IPS DF 4.7 (cell line): ENCODE results near the gene TINAGL1.

Source experiments
- DNase-seq: peaks from one replicate; pipeline ENCODE4 v3.0.0-alpha.2; 2013; ENCODE audit warnings: low spot score; ENCODE audit errors: extremely low read depth

TINAGL1 gene

DNA sequence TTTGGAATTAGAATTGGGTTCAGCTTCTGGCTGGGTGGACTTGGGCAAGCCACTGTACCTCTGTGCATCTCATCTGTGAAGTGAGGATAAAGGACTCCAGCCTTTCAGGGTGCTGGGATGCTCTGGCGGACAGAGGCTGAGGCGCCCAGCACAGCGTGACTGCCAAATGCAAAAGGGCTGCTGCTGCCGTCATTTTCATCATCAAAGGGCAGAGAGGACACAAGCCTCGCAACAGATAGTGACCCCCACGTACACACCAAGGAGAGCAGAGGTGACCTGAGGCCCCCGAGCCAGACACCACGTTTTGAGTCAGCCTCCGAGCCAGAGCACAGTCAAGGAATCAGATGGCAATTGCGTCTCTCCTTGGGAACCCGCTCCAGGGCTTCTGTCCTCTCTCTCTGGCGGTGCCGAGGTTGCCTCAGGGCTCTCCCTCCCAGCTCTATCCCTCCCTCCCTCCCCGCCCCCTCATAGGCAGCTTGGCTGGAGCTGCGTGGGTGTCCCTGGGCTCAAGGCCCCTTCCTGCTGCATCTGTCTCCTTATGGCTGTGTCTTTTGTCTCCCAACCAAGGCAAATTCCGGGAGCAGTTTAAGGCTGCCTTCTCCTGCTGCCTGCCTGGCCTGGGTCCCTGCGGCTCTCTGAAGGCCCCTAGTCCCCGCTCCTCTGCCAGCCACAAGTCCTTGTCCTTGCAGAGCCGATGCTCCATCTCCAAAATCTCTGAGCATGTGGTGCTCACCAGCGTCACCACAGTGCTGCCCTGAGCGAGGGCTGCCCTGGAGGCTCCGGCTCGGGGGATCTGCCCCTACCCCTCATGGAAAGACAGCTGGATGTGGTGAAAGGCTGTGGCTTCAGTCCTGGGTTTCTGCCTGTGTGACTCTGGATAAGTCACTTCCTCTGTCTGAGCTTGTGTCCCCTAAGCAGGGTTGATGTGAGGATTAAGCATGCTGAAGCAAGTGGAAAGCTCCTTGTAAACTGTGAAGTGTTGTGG is 50.2 kb downstream of the TINAGL1 start:
- no peak for DNase-seq

DNA sequence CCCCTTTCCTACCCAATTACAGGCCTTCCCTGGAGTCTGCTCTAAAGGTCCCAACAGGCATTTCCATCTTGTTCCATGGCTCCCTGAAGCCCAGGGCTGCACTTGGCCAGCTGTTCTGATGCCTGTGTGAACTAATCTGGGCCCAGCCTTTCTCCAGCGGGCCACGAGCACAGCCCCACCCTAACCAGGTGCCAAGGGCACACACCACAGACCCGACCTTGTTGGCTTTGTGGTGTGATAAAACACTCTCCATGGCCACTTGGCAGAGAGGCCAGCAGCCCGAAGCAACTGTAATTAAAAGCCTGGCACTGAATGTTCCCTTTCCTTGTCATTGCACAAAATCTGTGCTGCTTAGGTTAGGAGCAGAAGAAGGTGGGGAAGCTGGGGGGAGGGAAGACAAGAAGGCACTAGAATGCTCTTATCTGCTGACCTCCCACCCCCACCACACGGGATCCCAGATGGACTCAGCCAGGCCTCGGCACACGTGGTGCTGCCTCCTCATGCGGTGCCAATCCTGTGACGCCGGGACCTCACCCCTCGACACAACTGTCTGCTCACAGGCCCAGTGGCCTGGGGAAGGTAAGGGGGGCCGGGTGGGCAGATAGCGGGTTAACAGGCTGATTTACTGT is 51.1 kb downstream of the TINAGL1 start:
- no peak for DNase-seq

DNA sequence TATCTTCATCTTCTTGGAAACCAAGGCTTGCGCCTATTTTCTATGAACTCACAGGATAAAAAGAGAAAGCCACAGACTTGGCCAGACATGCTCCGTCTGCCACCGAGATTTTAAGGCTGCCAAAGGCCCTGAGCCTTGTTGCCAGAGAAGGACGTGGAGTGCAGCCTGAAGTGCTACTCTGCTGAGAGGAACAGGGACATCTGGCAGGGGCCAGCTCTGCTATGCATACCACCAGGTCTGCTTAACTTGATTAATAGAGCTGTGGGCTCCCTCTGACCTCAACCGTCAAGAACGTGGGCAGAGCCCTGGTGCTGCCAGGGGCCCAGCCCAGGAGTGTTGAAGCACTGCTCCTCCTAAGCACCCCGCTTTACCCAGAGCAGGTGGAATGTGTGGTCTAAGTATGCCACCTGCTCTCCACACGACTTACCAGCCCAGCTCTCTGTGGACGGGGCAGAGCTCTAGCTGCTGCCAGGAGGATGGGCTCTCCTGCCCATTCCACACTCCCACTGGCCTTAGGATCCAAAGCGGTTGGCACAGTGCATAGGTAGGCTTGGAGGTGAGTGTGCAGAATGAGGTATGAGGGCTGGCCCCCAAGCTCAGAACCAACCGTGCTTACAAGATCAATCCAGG is 51.7 kb downstream of the TINAGL1 start:
- no peak for DNase-seq

DNA sequence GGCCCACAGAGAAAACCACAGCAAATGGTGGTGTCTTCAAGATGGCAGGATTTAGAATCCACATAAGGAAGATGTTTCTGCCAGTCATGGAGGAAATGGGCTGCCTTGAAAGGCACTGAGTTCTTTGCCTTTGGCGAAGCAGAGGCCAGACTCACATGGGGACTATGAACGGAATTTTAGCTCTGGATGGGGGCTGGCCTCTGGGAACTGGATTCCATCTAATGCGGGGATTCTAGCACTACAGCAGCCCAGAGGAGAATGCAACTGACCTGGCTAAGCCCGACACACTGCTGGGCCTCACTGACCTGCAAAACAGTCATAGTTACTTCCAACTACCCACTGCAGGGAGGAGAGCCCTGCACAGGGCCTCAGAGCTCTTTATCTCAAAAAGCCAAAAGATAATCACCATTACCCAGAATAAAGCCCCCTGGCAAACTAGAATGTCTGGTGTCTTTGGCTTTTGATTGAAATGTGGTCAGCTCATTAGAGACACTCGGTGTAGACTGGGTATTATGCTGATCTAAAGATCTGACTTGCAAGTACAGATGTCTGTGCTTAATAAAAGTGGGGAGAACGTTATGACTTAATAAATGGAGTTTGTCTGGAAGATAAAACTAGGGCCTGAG is 52.7 kb downstream of the TINAGL1 start:
- DNase-seq: no peak

DNA sequence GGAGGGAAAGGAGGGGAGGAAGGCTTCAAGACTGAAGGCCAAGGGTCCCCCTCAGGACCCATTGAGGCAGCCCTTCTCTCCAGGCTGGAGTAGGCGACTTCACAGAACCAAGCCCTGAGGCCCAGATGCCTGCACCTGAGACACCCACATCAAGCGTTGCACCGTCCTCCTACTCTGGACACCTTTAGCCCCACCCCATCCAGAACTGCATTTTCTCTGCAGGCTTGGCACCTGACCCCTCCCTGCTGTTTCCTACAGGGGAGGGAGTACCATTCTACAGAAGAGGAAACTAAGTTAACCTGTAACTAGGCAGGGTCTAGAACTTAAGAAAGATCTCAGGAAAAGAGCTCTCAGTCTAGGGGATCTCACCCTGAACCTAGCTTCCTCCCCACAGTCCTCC is 56.3 kb downstream of the TINAGL1 start:
- DNase-seq: no peak

DNA sequence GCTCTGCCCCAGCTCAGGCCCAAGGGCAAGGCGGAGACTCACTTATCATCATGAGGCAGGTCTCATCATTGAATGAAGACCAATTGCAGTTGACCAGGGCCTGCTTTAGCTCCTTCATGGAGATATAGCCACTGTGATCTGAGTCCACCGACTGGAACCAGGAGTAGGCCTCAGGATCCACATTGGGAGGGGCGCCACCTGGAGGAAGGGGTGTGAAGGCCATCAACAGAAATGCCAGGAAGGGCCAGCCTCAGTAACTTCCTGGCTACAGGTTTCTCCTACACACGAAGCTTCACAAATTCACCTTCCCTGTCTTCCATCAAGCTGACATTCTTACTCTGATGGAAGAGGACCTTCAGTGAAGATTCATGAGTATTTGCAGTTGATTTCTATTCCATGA is 56.8 kb downstream of the TINAGL1 start:
- no peak for DNase-seq
